NCI-H524 treated with DMSO at 0.1 percent for 48 hours (cell line): Measurements from ENCODE around the gene RBM17.
"Not testable (repeated sequence)": the region's sequence is repeated elsewhere in the genome, so short reads cannot be mapped to it uniquely, and the experiment has no call there.

Experiments
- DNase-seq: peaks from one replicate; lab custom pipeline; 2025; lab: John Stamatoyannopoulos, UW

Gene RBM17

GRCh38 chr10:6080417-6080973 lies 8.3 kb upstream of the RBM17 start:
- DNase-seq: no peak

GRCh38 chr10:6082496-6083395 lies 6.1 kb upstream of the RBM17 start:
- no peak for DNase-seq

- DNase-seq: no peak
Measured at GRCh38 chr10:6083523-6084475, 5.0 kb upstream of the RBM17 start.

GRCh38 chr10:6086375-6087233 lies 2.2 kb upstream of the RBM17 start:
- DNase-seq: peak; percentile 40

GRCh38 chr10:6089334-6090219 lies 743 bp downstream of the RBM17 start:
- DNase-seq: no peak

GRCh38 chr10:6091630-6092029 lies 2.8 kb downstream of the RBM17 start:
- DNase-seq: no peak

GRCh38 chr10:6092731-6093130 lies 3.9 kb downstream of the RBM17 start:
- no peak for DNase-seq

GRCh38 chr10:6095810-6096570 lies 7.2 kb downstream of the RBM17 start:
- DNase-seq: no peak

GRCh38 chr10:6097063-6097462 lies 8.2 kb downstream of the RBM17 start:
- no peak for DNase-seq

GRCh38 chr10:6098156-6098555 lies 9.3 kb downstream of the RBM17 start:
- no peak for DNase-seq

GRCh38 chr10:6100370-6100769 lies 11.5 kb downstream of the RBM17 start:
- no peak for DNase-seq

- DNase-seq: no peak
Measured at GRCh38 chr10:6101181-6101580, 12.3 kb downstream of the RBM17 start.

- no peak for DNase-seq
Measured at GRCh38 chr10:6102128-6102527, 13.3 kb downstream of the RBM17 start.

GRCh38 chr10:6103591-6103990 lies 14.8 kb downstream of the RBM17 start:
- no peak for DNase-seq

- DNase-seq: not testable (repeated sequence)
Measured at GRCh38 chr10:6107616-6108015, 18.8 kb downstream of the RBM17 start.

GRCh38 chr10:6108072-6108471 lies 19.2 kb downstream of the RBM17 start:
- DNase-seq: no peak

- DNase-seq: no peak
Measured at GRCh38 chr10:6108631-6109443, 20.0 kb downstream of the RBM17 start.

- no peak for DNase-seq
Measured at GRCh38 chr10:6109444-6109775, 20.6 kb downstream of the RBM17 start.

- no peak for DNase-seq
Measured at GRCh38 chr10:6110136-6110535, 21.3 kb downstream of the RBM17 start.
